A549 (cell line): Measurements from ENCODE around the gene VENTX. TPM values are rescaled to one million over a fixed set of nuclear protein-coding genes. Genes with fewer than 3 reads are reported as not detected.
A peak's percentile ranks its signal among the peaks of the same experiment; 100 is the strongest.

Source experiments
- ATAC-seq, 2 experiments: fragments of 200-7000 bp in 1 of 2; fragments of >200 bp in 1 of 2; cut with Nextera tagmentation in 1 of 2; cut with Tn5 transposase in 1 of 2; 3 replicates each; pipeline versions ENCODE4 v1.8.0 to v1.9.1; 2018 to 2020; ENCODE audit warnings: mild to moderate bottlenecking in 1 of 2, moderate library complexity in 1 of 2
- CTCF ChIA-PET: fragments of 300-600 bp; sonication (Branson Sonifier 250); formaldehyde crosslinking; extraction: SDS; loops from one replicate; lab custom pipeline; 2021; ENCODE audit warnings: antibody characterized with exemption, inconsistent platforms; lab: Yijun Ruan, JAX
- POLR2A ChIA-PET: fragments of 350-600 bp; formaldehyde crosslinking; extraction: SDS; loops from one replicate; lab custom pipeline; 2021; ENCODE audit warnings: antibody characterized with exemption, inconsistent platforms; lab: Yijun Ruan, JAX
- DNase-seq, 2 experiments: peaks; one replicate each; pipeline versions ENCODE4 v3.0.0 to v3.0.0-alpha.2; 2011 to 2016; ENCODE audit warnings: low read depth in 1 of 2, low spot score in 1 of 2
- FAIRE-seq: peaks from 2 replicates; lab custom pipeline; 2011; peaks lifted over from hg19 to GRCh38; lab: Jason Lieb, UNC
- H3K27ac ChIP-seq, 2 experiments: fragments of >200 bp; sonication (Bioruptor Twin); formaldehyde crosslinking; 3 replicates each; pipeline ENCODE4 v1.5.1; 2016 to 2017
- H3K4me1 ChIP-seq: fragments of >200 bp; sonication (Bioruptor Twin); formaldehyde crosslinking; 3 replicates; pipeline ENCODE4 v1.6.1; 2016
- H3K4me2 ChIP-seq: fragments of >200 bp; sonication (Bioruptor Twin); formaldehyde crosslinking; 3 replicates; pipeline ENCODE4 v1.6.1; 2016
- H3K4me3 ChIP-seq: fragments of >200 bp; sonication (Bioruptor Twin); formaldehyde crosslinking; 3 replicates; pipeline ENCODE4 v1.5.1; 2016
- H3K9me3 ChIP-seq: fragments of >200 bp; sonication (Bioruptor Twin); formaldehyde crosslinking; 3 replicates; pipeline ENCODE4 v1.6.1; 2016
- ATOH8 ChIP-seq: fragments of 250-450 bp; sonication (Bioruptor Pico); IDR thresholded peaks from 2 replicates; pipeline ENCODE4 v1.5.0; 2020; ENCODE audit warnings: low read depth, mild to moderate bottlenecking, moderate library complexity
- CBX2 ChIP-seq: fragments of 200-600 bp; sonication (generic); IDR thresholded peaks from 2 replicates; pipeline ENCODE4 v1.6.1; 2016; ENCODE audit warnings: low read depth, mild to moderate bottlenecking, borderline replicate concordance
- CEBPB ChIP-seq, 2 experiments: fragments of >200 bp in 1 of 2; sonication (Bioruptor Twin) in 1 of 2; formaldehyde crosslinking in 1 of 2; IDR thresholded peaks; 2 replicates each; pipeline ENCODE4 v1.6.1; 2012 to 2016
- CHD2 ChIP-seq: fragments of 150-350 bp; IDR thresholded peaks from 2 replicates; pipeline ENCODE4 v1.6.1; 2014; ENCODE audit warnings: low read length; ENCODE audit not compliant: partially characterized antibody
- CHD4 ChIP-seq: fragments of 200-600 bp; sonication (generic); IDR thresholded peaks from 2 replicates; pipeline ENCODE4 v1.6.1; 2016; ENCODE audit warnings: antibody characterized with exemption, mild to moderate bottlenecking, borderline replicate concordance
- EHF ChIP-seq: fragments of 250-450 bp; sonication (Bioruptor Pico); IDR thresholded peaks from 2 replicates; pipeline ENCODE4 v1.5.0; 2020; ENCODE audit warnings: mild to moderate bottlenecking
- EHMT2 ChIP-seq: fragments of 200-600 bp; sonication (generic); IDR thresholded peaks from 2 replicates; pipeline ENCODE4 v1.6.1; 2016; ENCODE audit warnings: antibody characterized with exemption, low read depth, mild to moderate bottlenecking, moderate library complexity
- ESRRA ChIP-seq: fragments of 150-350 bp; IDR thresholded peaks from 2 replicates; pipeline ENCODE4 v1.6.1; 2014; ENCODE audit warnings: mild to moderate bottlenecking, low read length, borderline replicate concordance
- FOSL2 ChIP-seq, 2 experiments: fragments of 450-650 bp in 1 of 2; fragments of >200 bp in 1 of 2; sonication (Bioruptor Twin) in 1 of 2; formaldehyde crosslinking; IDR thresholded peaks; 2 replicates each; pipeline versions ENCODE4 v1.5.0 to v1.6.1; 2016 to 2020; ENCODE audit warnings: mild to moderate bottlenecking in 1 of 2, moderate library complexity in 1 of 2
- FOXS1 ChIP-seq: fragments of 250-450 bp; sonication (Bioruptor Pico); IDR thresholded peaks from 2 replicates; pipeline ENCODE4 v1.5.0; 2020; ENCODE audit warnings: mild to moderate bottlenecking, moderate library complexity
- GATA3 ChIP-seq: IDR thresholded peaks from 2 replicates; pipeline ENCODE4 v1.6.1; 2012; ENCODE audit warnings: borderline replicate concordance
- HES2 ChIP-seq: fragments of >200 bp; sonication (Bioruptor Twin); formaldehyde crosslinking; IDR thresholded peaks from 2 replicates; pipeline ENCODE4 v1.6.1; 2016
- HEYL ChIP-seq: fragments of 250-450 bp; sonication (Bioruptor Pico); IDR thresholded peaks from 2 replicates; pipeline ENCODE4 v1.8.0; 2021; ENCODE audit warnings: mild to moderate bottlenecking, moderate library complexity
- HMGXB4 ChIP-seq: fragments of 250-450 bp; sonication (Bioruptor Pico); IDR thresholded peaks from 2 replicates; pipeline ENCODE4 v1.5.0; 2021; ENCODE audit warnings: mild to moderate bottlenecking, moderate library complexity, borderline replicate concordance
- HOXB13 ChIP-seq: fragments of 250-450 bp; sonication (Bioruptor Pico); IDR thresholded peaks from 2 replicates; pipeline ENCODE4 v1.5.0; 2020; ENCODE audit warnings: low read depth, mild to moderate bottlenecking, moderate library complexity
- HOXB5 ChIP-seq: fragments of 250-450 bp; sonication (Bioruptor Pico); IDR thresholded peaks from 2 replicates; pipeline ENCODE4 v1.5.0; 2020; ENCODE audit warnings: mild to moderate bottlenecking, moderate library complexity
- KDM1A ChIP-seq: fragments of 200-600 bp; sonication (generic); IDR thresholded peaks from 2 replicates; pipeline ENCODE4 v1.6.1; 2016; ENCODE audit warnings: low read depth, mild to moderate bottlenecking
- MAZ ChIP-seq: fragments of 150-350 bp; IDR thresholded peaks from 2 replicates; pipeline ENCODE4 v1.6.1; 2014; ENCODE audit warnings: antibody characterized with exemption, low read depth, low read length, borderline replicate concordance
- MYC ChIP-seq: IDR thresholded peaks from 2 replicates; pipeline ENCODE4 v1.6.1; 2012; ENCODE audit warnings: mild to moderate bottlenecking, inconsistent platforms, low read length, improper control_type of control experiment, borderline replicate concordance
- NFE2L2 ChIP-seq: fragments of 150-350 bp; conservative IDR thresholded peaks from 2 replicates; pipeline ENCODE4 v1.6.1; 2014; ENCODE audit warnings: low read length
- NPAS2 ChIP-seq: fragments of 250-450 bp; sonication (Bioruptor Pico); IDR thresholded peaks from 2 replicates; pipeline ENCODE4 v1.8.0; 2022; ENCODE audit warnings: mild to moderate bottlenecking, moderate library complexity, borderline replicate concordance
- POLR2AphosphoS2 ChIP-seq: conservative IDR thresholded peaks from 2 replicates; pipeline ENCODE4 v1.6.1; 2012; ENCODE audit warnings: low read length, improper control_type of control experiment, inconsistent platforms
- RAD21 ChIP-seq, 2 experiments: fragments of >200 bp in 1 of 2; sonication (Bioruptor Twin) in 1 of 2; formaldehyde crosslinking in 1 of 2; IDR thresholded peaks in 1 of 2; conservative IDR thresholded peaks in 1 of 2; 2 replicates in 1 of 2; 3 replicates in 1 of 2; pipeline ENCODE4 v1.6.1; 2012 to 2018; ENCODE audit warnings: inconsistent platforms in 1 of 2
- RCOR1 ChIP-seq: fragments of 150-350 bp; IDR thresholded peaks from 2 replicates; pipeline ENCODE4 v1.6.1; 2014; ENCODE audit warnings: antibody characterized with exemption, low read length, low read depth
- TFCP2L1 ChIP-seq: fragments of 250-450 bp; sonication (Bioruptor Pico); IDR thresholded peaks from 2 replicates; pipeline ENCODE4 v1.5.0; 2021; ENCODE audit warnings: mild to moderate bottlenecking
- TP53 ChIP-seq: fragments of 250-450 bp; sonication (Bioruptor Pico); IDR thresholded peaks from 2 replicates; pipeline ENCODE4 v1.5.0; 2021; ENCODE audit warnings: mild to moderate bottlenecking, moderate library complexity
- ZFP36 ChIP-seq: fragments of 450-650 bp; IDR thresholded peaks from 2 replicates; pipeline ENCODE4 v1.6.1; 2014; ENCODE audit warnings: borderline replicate concordance; ENCODE audit not compliant: partially characterized antibody
- ZNF302 ChIP-seq: fragments of 250-450 bp; sonication (Bioruptor Pico); IDR thresholded peaks from 2 replicates; pipeline ENCODE4 v1.9.0; 2021; ENCODE audit warnings: inconsistent platforms, mild to moderate bottlenecking, moderate library complexity
- ZSCAN20 ChIP-seq: fragments of 250-450 bp; sonication (Bioruptor Pico); IDR thresholded peaks from 2 replicates; pipeline ENCODE4 v1.8.0; 2022; ENCODE audit warnings: mild to moderate bottlenecking, moderate library complexity
- WGBS: methylation state at CpG from one replicate; pipeline ENCODE4 v1.1.6; 2017; ENCODE audit errors: missing lambda C conversion rate; 5-methylcytosine and 5-hydroxymethylcytosine counted together
- polyA plus RNA-seq, 4 experiments: library from polyadenylated mRNA; depleted of rRNA in 3 of 4; stranded (reverse); fragments of >200 nt; fragmentation: RNase III in 1 of 4; extraction: RNeasy Plus Mini Kit Qiagen cat#74134 plus additional on column Dnase treatment in 1 of 4; gene quantifications; 2 replicates in 3 of 4; 3 replicates in 1 of 4; pipeline ENCODE4 v1.2.3, GENCODE V29; 2011 to 2017

Gene VENTX
- polyA plus RNA-seq, 2 of the 4 experiments (the other 2 are of a cell fraction): not detected

- TF ChIP-seq HES2 (no peak), FOXS1 (CRISPR knock-in tag) (no peak)
These were observed 10.4 kb upstream of the VENTX start (continued) for GRCh38 chr10:133227256-133227655.

- Histone ChIP-seq H3K9me3 (no peaks in the 10 kb centered on the region), H3K4me2 (peak overlapping the region; percentile 86; the same call in 2 of the 3 replicates), H3K27ac (no peak overlapping the region), H3K4me1 (no peaks in the 10 kb centered on the region; the same call in 2 of the 3 replicates), H3K4me3 (no peak overlapping the region; the same call in 2 of the 3 replicates)
- ChIA-PET POLR2A (no interaction called here), CTCF (interaction anchor here (0.7 to 1.4 kb wide), 2 partner anchors 17 to 223 kb away, joined by 3 to 4 read pairs; no protein-coding TSS in a partner anchor)
- no peak for TF ChIP-seq TP53 (CRISPR knock-in tag)
- no peak for TF ChIP-seq ZNF302 (CRISPR knock-in tag)
- TF ChIP-seq HMGXB4 (CRISPR knock-in tag): no peak
- TF ChIP-seq HOXB13 (CRISPR knock-in tag): no peak
- TF ChIP-seq TFCP2L1 (CRISPR knock-in tag): no peak
- TF ChIP-seq CEBPB (IDR thresholded peaks at IDR 0.05): no peak
- no peak for TF ChIP-seq POLR2AphosphoS2
- no peak for TF ChIP-seq KDM1A
- TF ChIP-seq EHF (CRISPR knock-in tag): no peak
- TF ChIP-seq CBX2: no peak
- TF ChIP-seq NFE2L2: no peak
- no peak for TF ChIP-seq HEYL (CRISPR knock-in tag)
- TF ChIP-seq CHD2: no peak
- no peak for TF ChIP-seq ESRRA
- ATAC-seq (no peak), FAIRE-seq (no peak), DNase-seq (no peak)
- 75% methylated on average over 31 of the region's 58 CpGs for WGBS
These were observed 8.2 kb upstream of the VENTX start for GRCh38 chr10:133229265-133230043.

GRCh38 chr10:133230044-133230361 is 7.7 kb upstream of the VENTX start, which contains the start of gene UTF1:
UTF1 (plus strand) TSS chr10:133230217; CDS start chr10:133230289, 72 bp downstream.
- FAIRE-seq (no peak), DNase-seq (no peak), ATAC-seq (no peak)
- Histone ChIP-seq H3K27ac (peak within 1 kb of the TSS in 1 of 2 experiments; percentile 37; a peak in 2 of 6 replicates), H3K9me3 (no peaks in the 10 kb centered on the region), H3K4me1 (no peaks in the 10 kb centered on the region; the same call in 2 of the 3 replicates), H3K4me3 (peak within 1 kb of the TSS; percentile 37), H3K4me2 (peak within 1 kb of the TSS; percentile 86)
- CTCF ChIA-PET: no interaction called here
- TF ChIP-seq NPAS2 (CRISPR knock-in tag) (no peak), ZSCAN20 (CRISPR knock-in tag) (no peak), MYC (no peak), ZFP36 (no peak), ATOH8 (no peak), TP53 (CRISPR knock-in tag) (no peak), HMGXB4 (CRISPR knock-in tag) (no peak), RCOR1 (no peak), FOSL2 (IDR thresholded peaks at IDR 0.05) (no peak), FOSL2 (CRISPR knock-in tag; IDR thresholded peaks at IDR 0.05) (no peak), HOXB5 (no peak), CEBPB (IDR thresholded peaks at IDR 0.05) (no peak), CHD4 (no peak), MAZ (no peak), RAD21 (conservative IDR thresholded peaks at IDR 0.05 in 1 of 2, IDR thresholded peaks at IDR 0.05 in 1 of 2) (no peak), GATA3 (no peak), EHMT2 (no peak)
- POLR2A ChIA-PET: no interaction called here
- WGBS: 90% methylated on average over 2 of the region's 49 CpGs
